ENCODE results near the gene IVD. TPM values are rescaled to one million over a fixed set of nuclear protein-coding genes. Genes with fewer than 3 reads are reported as not detected.

The IVD gene
- total RNA-seq, 1 donor from 2014 or later = 12.4 TPM

DNA sequence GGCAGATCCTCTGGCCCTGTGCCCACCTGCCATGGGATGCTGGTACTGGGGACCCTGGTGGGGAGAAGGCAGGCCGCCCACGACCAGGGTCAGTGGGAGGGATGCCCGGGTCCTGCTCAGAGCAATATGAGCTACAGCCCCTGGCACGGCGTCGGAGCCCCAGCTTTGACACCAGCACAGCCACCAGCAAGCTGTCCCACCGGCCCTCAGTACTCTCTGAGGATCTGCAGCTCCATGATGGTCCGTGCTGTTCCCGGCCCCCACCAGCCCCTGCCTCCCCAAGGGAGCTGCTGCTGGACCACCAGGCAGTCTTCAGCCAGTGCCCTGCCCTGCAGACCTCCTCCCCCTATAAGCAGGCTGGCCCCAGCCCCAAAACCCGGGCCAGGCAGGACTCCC, 36.1 kb upstream of the IVD start:
- Histone ChIP-seq H3K4me3 (ENCODE audit: low read depth, low read length) (no peak overlapping the region), H3K27me3 (ENCODE audit: control insufficient read depth, insufficient read depth, low read length) (peaks cover 3% of the 10 kb centered on the region), H3K36me3 (ENCODE audit: control insufficient read depth, insufficient read depth, low read length) (no peaks in the 10 kb centered on the region)
- no peak for DNase-seq (ENCODE audit: low read depth)
- no peak for FAIRE-seq
- TF ChIP-seq, protein P1, sequence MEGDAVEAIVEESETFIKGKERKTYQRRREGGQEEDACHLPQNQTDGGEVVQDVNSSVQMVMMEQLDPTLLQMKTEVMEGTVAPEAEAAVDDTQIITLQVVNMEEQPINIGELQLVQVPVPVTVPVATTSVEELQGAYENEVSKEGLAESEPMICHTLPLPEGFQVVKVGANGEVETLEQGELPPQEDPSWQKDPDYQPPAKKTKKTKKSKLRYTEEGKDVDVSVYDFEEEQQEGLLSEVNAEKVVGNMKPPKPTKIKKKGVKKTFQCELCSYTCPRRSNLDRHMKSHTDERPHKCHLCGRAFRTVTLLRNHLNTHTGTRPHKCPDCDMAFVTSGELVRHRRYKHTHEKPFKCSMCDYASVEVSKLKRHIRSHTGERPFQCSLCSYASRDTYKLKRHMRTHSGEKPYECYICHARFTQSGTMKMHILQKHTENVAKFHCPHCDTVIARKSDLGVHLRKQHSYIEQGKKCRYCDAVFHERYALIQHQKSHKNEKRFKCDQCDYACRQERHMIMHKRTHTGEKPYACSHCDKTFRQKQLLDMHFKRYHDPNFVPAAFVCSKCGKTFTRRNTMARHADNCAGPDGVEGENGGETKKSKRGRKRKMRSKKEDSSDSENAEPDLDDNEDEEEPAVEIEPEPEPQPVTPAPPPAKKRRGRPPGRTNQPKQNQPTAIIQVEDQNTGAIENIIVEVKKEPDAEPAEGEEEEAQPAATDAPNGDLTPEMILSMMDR (IDR thresholded peaks at IDR 0.05; ENCODE audit: insufficient read depth, low read length, severe bottlenecking) = no peak

DNA sequence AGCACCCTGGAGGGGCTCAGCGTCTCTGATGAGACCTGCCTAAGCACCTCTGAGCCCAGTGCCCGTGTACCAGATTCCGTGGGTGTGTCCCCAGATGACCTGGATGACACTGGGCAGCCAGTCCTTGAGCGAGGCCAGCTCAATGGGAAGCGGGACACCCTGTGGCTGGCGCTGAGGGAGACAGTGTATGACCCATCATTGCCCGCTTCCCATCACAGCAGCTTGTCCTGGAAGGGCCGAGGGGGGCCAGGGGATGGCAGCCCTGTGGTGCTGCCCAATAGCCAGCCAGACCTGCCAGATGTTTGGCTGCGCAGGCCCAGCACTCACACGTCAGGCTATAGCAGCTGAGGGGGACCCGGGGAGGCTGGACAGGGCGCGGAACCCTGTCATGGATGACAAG, 35.6 kb upstream of the IVD start:
- no peak for DNase-seq (ENCODE audit: low read depth)
- TF ChIP-seq, protein P1 (IDR thresholded peaks at IDR 0.05; ENCODE audit: insufficient read depth, low read length, severe bottlenecking) = no peak
- Histone ChIP-seq H3K4me3 (ENCODE audit: low read depth, low read length) (no peak overlapping the region), H3K36me3 (ENCODE audit: control insufficient read depth, insufficient read depth, low read length) (no peaks in the 10 kb centered on the region), H3K27me3 (ENCODE audit: control insufficient read depth, insufficient read depth, low read length) (peaks cover 3% of the 10 kb centered on the region)
- FAIRE-seq = no peak

DNA sequence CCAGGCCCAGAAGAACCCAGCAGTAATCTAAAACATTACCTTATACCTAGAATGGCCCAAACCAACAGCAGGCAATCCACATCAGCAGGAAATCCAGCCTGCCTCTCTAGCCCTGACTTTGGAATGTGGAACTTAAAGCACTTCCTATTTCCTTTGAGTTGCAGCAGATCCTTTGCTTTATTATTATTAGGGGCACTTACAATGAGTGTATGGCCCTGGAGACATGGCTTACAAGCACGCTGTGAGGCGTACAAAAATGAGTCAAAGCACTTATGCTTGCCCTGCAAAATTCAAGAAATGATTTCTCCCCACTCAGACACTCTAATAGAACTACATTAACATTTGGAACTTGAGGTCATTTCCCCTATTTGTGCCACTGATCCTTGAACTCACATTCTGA, 32.6 kb upstream of the IVD start:
- DNase-seq (ENCODE audit: low read depth) (no peak), FAIRE-seq (no peak)
- Histone ChIP-seq H3K4me3 (ENCODE audit: low read depth, low read length) (no peak overlapping the region), H3K36me3 (ENCODE audit: control insufficient read depth, insufficient read depth, low read length) (no peaks in the 10 kb centered on the region), H3K27me3 (ENCODE audit: control insufficient read depth, insufficient read depth, low read length) (peaks cover 3% of the 10 kb centered on the region)
- TF ChIP-seq, protein P1 (IDR thresholded peaks at IDR 0.05; ENCODE audit: insufficient read depth, low read length, severe bottlenecking) = no peak

DNA sequence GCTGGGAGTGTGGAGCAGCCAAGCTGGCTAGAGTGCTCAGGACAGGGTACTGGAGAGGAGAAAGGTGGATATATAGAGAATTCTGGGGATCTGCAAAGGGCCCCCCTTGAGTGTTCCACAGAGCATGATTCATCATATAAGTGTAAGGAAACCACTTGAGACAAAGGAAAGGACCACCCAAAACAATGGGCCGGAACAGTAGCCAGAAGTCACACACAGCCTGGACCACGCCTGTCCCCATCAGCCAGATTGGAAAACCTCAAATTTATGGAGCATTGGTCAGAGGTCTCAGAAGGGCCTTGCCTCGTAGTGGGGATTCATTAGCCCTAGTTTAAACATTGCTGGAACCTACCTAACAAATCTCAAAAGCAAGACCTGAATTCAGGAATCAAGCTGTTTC, 28.0 kb upstream of the IVD start:
- Histone ChIP-seq H3K27me3 (ENCODE audit: control insufficient read depth, insufficient read depth, low read length) (no peaks in the 10 kb centered on the region), H3K4me3 (ENCODE audit: low read depth, low read length) (no peak overlapping the region), H3K36me3 (ENCODE audit: control insufficient read depth, insufficient read depth, low read length) (no peaks in the 10 kb centered on the region)
- no peak for DNase-seq (ENCODE audit: low read depth)
- no peak for FAIRE-seq
- TF ChIP-seq, protein P1 (IDR thresholded peaks at IDR 0.05; ENCODE audit: insufficient read depth, low read length, severe bottlenecking) = no peak

DNA sequence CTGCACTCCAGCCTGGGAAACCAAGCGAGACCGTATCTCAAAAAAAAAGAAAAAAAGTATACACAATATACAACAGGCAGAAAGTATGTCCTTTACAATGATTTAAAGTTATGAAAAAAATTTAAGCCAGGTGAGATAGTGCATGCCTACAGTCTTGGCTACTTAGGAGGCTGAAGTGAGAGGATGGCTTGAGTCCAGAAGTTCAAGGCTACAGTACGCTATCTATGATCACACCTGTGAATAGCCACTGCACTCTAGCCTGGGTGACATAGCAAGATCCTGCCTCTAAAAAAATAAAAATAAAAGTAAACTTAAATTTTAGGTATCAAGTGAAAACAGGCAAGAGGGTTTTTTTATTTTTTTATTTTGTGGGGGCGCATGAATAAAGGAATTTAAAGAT, 26.2 kb upstream of the IVD start:
- Histone ChIP-seq H3K27me3 (ENCODE audit: control insufficient read depth, insufficient read depth, low read length) (no peaks in the 10 kb centered on the region), H3K36me3 (ENCODE audit: control insufficient read depth, insufficient read depth, low read length) (no peaks in the 10 kb centered on the region), H3K4me3 (ENCODE audit: low read depth, low read length) (no peak overlapping the region)
- DNase-seq (ENCODE audit: low read depth) = no peak
- no peak for FAIRE-seq
- TF ChIP-seq, protein P1 (IDR thresholded peaks at IDR 0.05; ENCODE audit: insufficient read depth, low read length, severe bottlenecking) = no peak

DNA sequence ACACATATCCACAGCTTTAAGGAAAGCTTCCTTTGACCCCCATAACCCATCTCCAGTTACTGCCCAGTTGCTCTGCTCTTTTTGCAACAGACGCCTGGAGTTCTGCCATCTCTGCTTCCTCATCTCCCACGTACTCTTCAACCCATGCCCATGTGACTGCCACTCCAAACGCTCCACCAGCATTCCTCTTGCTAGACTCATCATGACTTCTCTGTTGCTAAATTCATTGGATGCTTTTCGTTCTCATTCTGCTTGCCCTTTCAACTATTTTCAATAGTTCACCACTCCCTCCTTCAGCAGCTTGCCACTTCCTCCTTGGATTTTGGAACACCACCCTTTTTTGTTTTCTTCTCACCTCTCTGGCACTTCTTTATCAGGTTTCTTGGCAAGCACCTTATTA, 25.7 kb upstream of the IVD start:
- TF ChIP-seq, protein P1 (IDR thresholded peaks at IDR 0.05; ENCODE audit: insufficient read depth, low read length, severe bottlenecking) = no peak
- Histone ChIP-seq H3K4me3 (ENCODE audit: low read depth, low read length) (no peak overlapping the region), H3K36me3 (ENCODE audit: control insufficient read depth, insufficient read depth, low read length) (no peaks in the 10 kb centered on the region), H3K27me3 (ENCODE audit: control insufficient read depth, insufficient read depth, low read length) (no peaks in the 10 kb centered on the region)
- FAIRE-seq (peak; percentile 95), DNase-seq (ENCODE audit: low read depth) (peak; percentile 93)

Measured in bronchial epithelial cell (primary cell).